Trophoblast cell (in vitro differentiated cells and primary cell): ENCODE data around the gene PALM3.

Experiments used
- DNase-seq, 2 donors: peaks; one replicate each; pipeline ENCODE4 v3.0.0-alpha.2; 2016
- H2AFZ ChIP-seq: 2 replicates; pipeline ENCODE4 v1.6.1; 2013; ENCODE audit warnings: low read length, moderate library complexity, mild to moderate bottlenecking; ENCODE audit not compliant: insufficient read depth, poor library complexity
- H2AK5ac ChIP-seq: 2 replicates; pipeline ENCODE4 v1.6.1; 2013; ENCODE audit warnings: mild to moderate bottlenecking, low read length
- H2BK120ac ChIP-seq: 2 replicates; pipeline ENCODE4 v1.6.1; 2013; ENCODE audit warnings: low read length, mild to moderate bottlenecking, moderate library complexity; ENCODE audit not compliant: insufficient read depth, poor library complexity
- H2BK12ac ChIP-seq: 2 replicates; pipeline ENCODE4 v1.6.1; 2013; ENCODE audit warnings: mild to moderate bottlenecking, low read length, moderate library complexity
- H2BK5ac ChIP-seq: 2 replicates; pipeline ENCODE4 v1.6.1; 2013; ENCODE audit warnings: low read length, low read depth, moderate library complexity, mild to moderate bottlenecking; ENCODE audit not compliant: poor library complexity
- H3K14ac ChIP-seq: 2 replicates; pipeline ENCODE4 v1.6.1; 2013; ENCODE audit warnings: mild to moderate bottlenecking, low read length
- H3K18ac ChIP-seq: 2 replicates; pipeline ENCODE4 v1.6.1; 2013; ENCODE audit warnings: mild to moderate bottlenecking, low read length
- H3K23ac ChIP-seq: 2 replicates; pipeline ENCODE4 v1.6.1; 2013; ENCODE audit warnings: low read length
- H3K27ac ChIP-seq: 2 replicates; pipeline ENCODE4 v1.5.1; 2013; ENCODE audit warnings: low read depth, mild to moderate bottlenecking, inconsistent platforms, low read length, moderate library complexity
- H3K27me3 ChIP-seq: 2 replicates; pipeline ENCODE4 v1.6.1; 2013; ENCODE audit warnings: inconsistent platforms, mild to moderate bottlenecking, low read length, moderate library complexity; ENCODE audit not compliant: insufficient read depth
- H3K36me3 ChIP-seq, 2 experiments: 1 replicate in 1 of 2; 2 replicates in 1 of 2; pipeline ENCODE4 v1.6.1; 2013; ENCODE audit warnings: low read length in 2 of 2, mild to moderate bottlenecking in 2 of 2, moderate library complexity in 1 of 2; ENCODE audit not compliant: insufficient read depth in 2 of 2, control insufficient read depth in 1 of 2
- H3K4ac ChIP-seq: 2 replicates; pipeline ENCODE4 v1.6.1; 2013; ENCODE audit warnings: low read depth, mild to moderate bottlenecking, low read length, moderate library complexity
- H3K4me1 ChIP-seq, 2 experiments: 1 replicate in 1 of 2; 2 replicates in 1 of 2; pipeline ENCODE4 v1.6.1; 2013; ENCODE audit warnings: low read length in 2 of 2, mild to moderate bottlenecking in 2 of 2, moderate library complexity in 1 of 2; ENCODE audit not compliant: insufficient read depth in 2 of 2, control insufficient read depth in 1 of 2
- H3K4me2 ChIP-seq: 2 replicates; pipeline ENCODE4 v1.6.1; 2013; ENCODE audit warnings: inconsistent platforms, mild to moderate bottlenecking, low read length, moderate library complexity
- H3K4me3 ChIP-seq: 2 replicates; pipeline ENCODE4 v1.5.1; 2013; ENCODE audit warnings: mild to moderate bottlenecking, low read depth, low read length, inconsistent platforms
- H3K79me1 ChIP-seq: one replicate; pipeline ENCODE4 v1.6.1; 2013; ENCODE audit warnings: low read length
- H3K79me2 ChIP-seq: 2 replicates; pipeline ENCODE4 v1.6.1; 2013; ENCODE audit warnings: low read length, mild to moderate bottlenecking; ENCODE audit not compliant: control insufficient read depth, insufficient read depth, poor library complexity
- H3K9ac ChIP-seq: 2 replicates; pipeline ENCODE4 v1.6.1; 2013; ENCODE audit warnings: mild to moderate bottlenecking, low read length
- H3K9me3 ChIP-seq: 2 replicates; pipeline ENCODE4 v1.6.1; 2013; ENCODE audit warnings: low read depth, mild to moderate bottlenecking, control low read depth, inconsistent platforms, low read length; ENCODE audit not compliant: insufficient read depth
- H4K12ac ChIP-seq: 2 replicates; pipeline ENCODE4 v1.6.1; 2013; ENCODE audit warnings: low read depth, mild to moderate bottlenecking, low read length, moderate library complexity
- H4K8ac ChIP-seq: 2 replicates; pipeline ENCODE4 v1.6.1; 2013; ENCODE audit warnings: low read depth, mild to moderate bottlenecking, low read length, moderate library complexity
- H4K91ac ChIP-seq: one replicate; pipeline ENCODE4 v1.6.1; 2013; ENCODE audit warnings: low read depth, mild to moderate bottlenecking, low read length, moderate library complexity
- WGBS: extraction: QIAGEN DNeasy Blood & Tissue Kit; methylation state at CpG from one replicate; pipeline ENCODE4 v1.1.7; 2013; ENCODE audit warnings: missing lambda C conversion rate; ENCODE audit not compliant: insufficient read length, insufficient coverage; ENCODE audit errors: extremely low coverage; 5-methylcytosine and 5-hydroxymethylcytosine counted together

PALM3 gene

DNA sequence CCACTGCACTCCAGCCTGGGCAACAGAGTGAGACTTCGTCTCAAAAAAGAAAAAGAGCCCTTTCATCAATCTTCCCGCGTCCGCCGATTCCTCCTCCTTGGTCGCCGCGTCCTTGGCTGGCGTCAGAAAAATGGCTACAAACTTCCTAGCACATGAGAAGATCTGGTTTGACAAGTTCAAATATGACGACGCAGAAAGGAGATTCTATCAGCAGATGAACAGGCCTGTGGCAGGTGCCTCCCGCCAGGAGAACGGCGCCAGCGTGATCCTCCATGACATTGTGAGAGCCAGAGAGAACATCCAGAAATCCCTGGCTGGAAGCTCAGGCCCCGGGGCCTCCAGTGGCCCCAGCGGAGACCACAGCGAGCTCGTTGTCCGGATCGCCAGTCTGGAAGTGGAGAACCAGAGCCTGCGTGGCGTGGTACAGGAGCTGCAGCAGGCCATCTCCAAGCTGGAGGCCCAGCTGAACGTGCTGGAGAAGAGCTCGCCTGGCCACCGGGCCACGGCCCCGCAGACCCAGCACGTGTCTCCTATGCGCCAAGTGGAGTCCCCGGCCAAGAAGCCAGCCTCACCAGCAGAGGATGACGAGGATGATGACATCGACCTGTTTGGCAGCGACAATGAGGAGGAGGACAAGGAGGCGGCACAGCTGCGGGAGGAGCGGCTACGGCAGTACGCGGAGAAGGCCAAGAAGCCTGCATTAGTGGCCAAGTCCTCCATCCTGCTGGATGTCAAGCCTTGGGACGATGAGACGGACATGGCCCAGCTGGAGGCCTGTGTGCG is 8.6 kb upstream of the PALM3 start:
- Histone ChIP-seq H3K9ac (no peak overlapping the region), H3K79me1 (peaks cover 17% of the 10 kb centered on the region), H2AK5ac (no peak overlapping the region), H3K27me3 (peaks cover 5% of the 10 kb centered on the region), H4K8ac (no peak overlapping the region), H3K23ac (no peak overlapping the region), H3K36me3 (no peaks in the 10 kb centered on the region), H3K79me2 (peaks cover 1% of the 10 kb centered on the region), H2BK12ac (no peak overlapping the region), H3K4me1 (peaks cover 17 to 22% of the 10 kb centered on the region in 2 experiments), H3K14ac (no peak overlapping the region), H4K91ac (no peak overlapping the region), H3K4me3 (no peak overlapping the region), H3K4ac (no peak overlapping the region), H3K27ac (no peak overlapping the region), H3K4me2 (no peak overlapping the region), H3K18ac (no peak overlapping the region), H3K9me3 (no peaks in the 10 kb centered on the region), H2AFZ (no peak overlapping the region), H4K12ac (no peak overlapping the region), H2BK5ac (no peak overlapping the region), H2BK120ac (no peak overlapping the region)
- WGBS: no CpG with 5 or more reads among the region's 43 CpGs
- DNase-seq: peak; percentile 68 to 90

DNA sequence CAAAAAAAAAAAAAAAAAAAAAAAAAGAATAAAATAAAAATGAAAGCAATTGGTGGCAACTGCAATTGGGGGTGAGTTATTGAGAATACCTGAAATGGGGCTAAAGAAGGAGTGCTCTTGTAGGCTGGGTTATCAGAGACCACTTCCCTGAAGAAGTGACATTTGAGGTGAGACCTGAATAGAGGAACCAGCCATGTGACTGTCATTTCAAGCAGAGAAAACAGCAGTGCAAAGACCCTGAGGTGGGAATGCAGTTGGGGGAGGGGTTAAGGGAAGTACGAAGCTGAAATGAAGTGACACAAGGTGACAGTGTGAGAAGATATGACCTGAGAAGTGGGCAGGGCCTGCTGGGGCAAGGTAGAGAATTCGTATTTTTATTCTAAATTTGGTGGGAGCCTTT is 4.3 kb upstream of the PALM3 start:
- Histone ChIP-seq H3K4ac (no peak overlapping the region), H2AFZ (no peak overlapping the region)
- WGBS: no CpG with 5 or more reads among the region's 2 CpGs

DNA sequence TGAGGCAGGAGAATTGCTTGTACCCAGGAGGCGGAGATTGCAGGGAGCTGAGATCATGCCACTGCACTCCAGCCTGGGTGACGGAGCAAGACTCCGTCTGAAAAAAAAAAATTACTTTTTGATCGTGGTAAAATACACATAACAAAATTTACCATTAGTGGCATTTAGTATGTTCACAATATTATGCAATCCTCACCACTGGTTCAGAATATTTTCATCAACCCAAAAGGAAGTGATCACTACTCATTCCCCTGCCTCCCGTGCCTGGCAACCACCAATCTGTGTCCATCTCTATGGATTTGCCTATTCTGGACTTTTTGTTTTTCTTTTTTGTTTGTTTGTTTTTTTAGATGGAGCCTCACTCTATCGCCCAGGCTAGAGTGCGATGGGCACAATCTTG is 1.2 kb upstream of the PALM3 start:
- H3K79me1 ChIP-seq: peaks cover 3% of the 10 kb centered on the region
- no peak overlapping the region for H2BK12ac ChIP-seq

More for the DNA sequence above, 4.3 kb upstream of the PALM3 start:
- H3K4me2 ChIP-seq: no peak overlapping the region
- H3K79me1 ChIP-seq: peaks cover 3% of the 10 kb centered on the region
- H4K8ac ChIP-seq: no peak overlapping the region
- H3K9me3 ChIP-seq: no peaks in the 10 kb centered on the region
- no peak overlapping the region for H3K9ac ChIP-seq
- H3K4me1 ChIP-seq: peaks cover 0 to 4% of the 10 kb centered on the region in 2 experiments
- H2BK12ac ChIP-seq: no peak overlapping the region
- H3K18ac ChIP-seq: no peak overlapping the region
- no peaks in the 10 kb centered on the region for H3K27me3 ChIP-seq
- H3K4me3 ChIP-seq: no peak overlapping the region
- H4K12ac ChIP-seq: no peak overlapping the region
- no peaks in the 10 kb centered on the region for H3K36me3 ChIP-seq
- H2AK5ac ChIP-seq: no peak overlapping the region
- no peak overlapping the region for H3K23ac ChIP-seq
- no peak overlapping the region for H2BK120ac ChIP-seq
- H3K79me2 ChIP-seq: no peaks in the 10 kb centered on the region
- H4K91ac ChIP-seq: no peak overlapping the region
- H3K14ac ChIP-seq: no peak overlapping the region
- no peak overlapping the region for H3K27ac ChIP-seq
- DNase-seq: no peak
- no peak overlapping the region for H2BK5ac ChIP-seq

DNA sequence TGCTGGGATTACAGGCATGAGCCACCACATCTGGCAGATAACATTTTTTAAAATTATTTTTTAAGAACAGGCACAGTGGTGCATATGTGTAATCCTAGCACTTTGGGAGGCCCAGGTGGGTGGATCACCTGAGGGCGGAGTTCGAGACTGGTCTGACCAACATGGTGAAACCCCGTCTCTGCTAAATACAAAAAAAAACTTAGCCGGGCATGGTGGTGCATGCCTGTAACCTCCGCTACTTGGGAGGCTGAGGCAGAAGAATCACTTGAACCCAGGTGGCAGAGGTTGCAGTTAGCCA is 631 bp upstream of the PALM3 start:
- Histone ChIP-seq H2BK5ac (no peak overlapping the region), H3K9ac (no peak overlapping the region), H2BK12ac (no peak overlapping the region), H4K91ac (peak overlapping the region; percentile 78), H3K79me1 (peaks cover 3% of the 10 kb centered on the region), H3K79me2 (no peaks in the 10 kb centered on the region), H2BK120ac (peak overlapping the region; percentile 57), H3K4me2 (no peak overlapping the region), H3K4ac (no peak overlapping the region), H4K12ac (no peak overlapping the region), H4K8ac (no peak overlapping the region), H3K14ac (no peak overlapping the region), H3K23ac (no peak overlapping the region), H3K4me1 (peaks cover 0 to 7% of the 10 kb centered on the region in 2 experiments), H3K18ac (no peak overlapping the region), H2AFZ (no peak overlapping the region), H2AK5ac (no peak overlapping the region), H3K9me3 (no peaks in the 10 kb centered on the region), H3K27me3 (peaks cover 3% of the 10 kb centered on the region), H3K36me3 (no peaks in the 10 kb centered on the region), H3K27ac (no peak overlapping the region), H3K4me3 (no peak overlapping the region)
- peak; percentile 74 to 87 for DNase-seq
- WGBS: no CpG with 5 or more reads among the region's 5 CpGs

More for the DNA sequence above, 1.2 kb upstream of the PALM3 start:
- H2AFZ ChIP-seq: no peak overlapping the region
- no peaks in the 10 kb centered on the region for H3K79me2 ChIP-seq
- H4K8ac ChIP-seq: no peak overlapping the region
- no peak overlapping the region for H3K4me2 ChIP-seq
- H3K14ac ChIP-seq: no peak overlapping the region
- no peak overlapping the region for H4K12ac ChIP-seq
- no peaks in the 10 kb centered on the region for H3K9me3 ChIP-seq
- H3K27ac ChIP-seq: no peak overlapping the region
- peaks cover 3% of the 10 kb centered on the region for H3K27me3 ChIP-seq
- no peak overlapping the region for H2BK5ac ChIP-seq
- no CpG with 5 or more reads among the region's 7 CpGs for WGBS
- no peak overlapping the region for H2BK120ac ChIP-seq
- DNase-seq: no peak
- no peak overlapping the region for H4K91ac ChIP-seq
- H3K4me1 ChIP-seq: peaks cover 0 to 7% of the 10 kb centered on the region in 2 experiments
- H3K23ac ChIP-seq: no peak overlapping the region
- H3K9ac ChIP-seq: no peak overlapping the region
- no peak overlapping the region for H3K4ac ChIP-seq
- no peak overlapping the region for H2AK5ac ChIP-seq
- H3K18ac ChIP-seq: no peak overlapping the region
- H3K4me3 ChIP-seq: no peak overlapping the region
- H3K36me3 ChIP-seq: no peaks in the 10 kb centered on the region
